Body of pancreas (tissue), 4 donors: ENCODE data around the gene ESPL1.

Source experiments
- CTCF ChIP-seq, 7 experiments: fragments of 450-650 bp in 4 of 7; fragments of 200-600 bp in 3 of 7; sonication (generic) in 3 of 7; IDR thresholded peaks; one replicate each; pipeline ENCODE4 v1.5.1; 2016 to 2019; ENCODE audit warnings: antibody characterized with exemption in 7 of 7
- POLR2A ChIP-seq, 3 donors: fragments of 450-650 bp; IDR thresholded peaks; one replicate each; pipeline ENCODE4 v1.6.1; 2016; ENCODE audit warnings: antibody characterized with exemption in 3 of 3, mild to moderate bottlenecking in 2 of 3

- no peak for TF ChIP-seq CTCF (IDR thresholded peaks at IDR 0.05)
- TF ChIP-seq POLR2A (IDR thresholded peaks at IDR 0.05), result no peak
Measured at GRCh38 chr12:53306826-53307225, 38.7 kb downstream of the ESPL1 start.
